SK-N-SH treated with all-trans-retinoic acid at 6 μM for 48 hours (cell line): ENCODE data around the gene COBL.

Experiments
- ARNTL ChIP-seq: fragments of 450-650 bp; formaldehyde crosslinking; IDR thresholded peaks from 2 replicates; pipeline ENCODE4 v1.5.0; 2020; ENCODE audit warnings: low read depth, mild to moderate bottlenecking, moderate library complexity, borderline replicate concordance
- BACH2 ChIP-seq: fragments of 250-450 bp; sonication (Bioruptor Pico); IDR thresholded peaks from 2 replicates; pipeline ENCODE4 v1.9.0; 2021; ENCODE audit warnings: mild to moderate bottlenecking, borderline replicate concordance
- ESRRG ChIP-seq: fragments of 250-450 bp; sonication (Bioruptor Pico); IDR thresholded peaks from 2 replicates; pipeline ENCODE4 v1.6.1; 2021; ENCODE audit warnings: mild to moderate bottlenecking
- OSR1 ChIP-seq: fragments of 250-450 bp; sonication (Bioruptor Pico); IDR thresholded peaks from 2 replicates; pipeline ENCODE4 v1.8.0; 2022; ENCODE audit warnings: moderate library complexity, mild to moderate bottlenecking, inconsistent platforms
- PPARA ChIP-seq: fragments of 250-450 bp; sonication (Bioruptor Pico); IDR thresholded peaks from 2 replicates; pipeline ENCODE4 v1.5.0; 2020; ENCODE audit warnings: mild to moderate bottlenecking, borderline replicate concordance
- RARB ChIP-seq: fragments of 250-450 bp; sonication (Bioruptor Pico); IDR thresholded peaks from 2 replicates; pipeline ENCODE4 v1.8.0; 2021; ENCODE audit warnings: mild to moderate bottlenecking, moderate library complexity
- SNAI2 ChIP-seq: fragments of 250-450 bp; sonication (Bioruptor Pico); IDR thresholded peaks from 2 replicates; pipeline ENCODE4 v1.5.0; 2020; ENCODE audit warnings: mild to moderate bottlenecking, moderate library complexity
- TOX ChIP-seq: fragments of 250-450 bp; sonication (Bioruptor Pico); IDR thresholded peaks from 2 replicates; pipeline ENCODE4 v1.8.0; 2021; ENCODE audit warnings: mild to moderate bottlenecking, moderate library complexity, borderline replicate concordance
- ZFP3 ChIP-seq: fragments of 250-450 bp; sonication (Bioruptor Pico); IDR thresholded peaks from 2 replicates; pipeline ENCODE4 v1.5.0; 2020; ENCODE audit warnings: mild to moderate bottlenecking, moderate library complexity
- ZNF8 ChIP-seq: fragments of 450-650 bp; formaldehyde crosslinking; IDR thresholded peaks from 2 replicates; pipeline ENCODE4 v1.5.0; 2020; ENCODE audit warnings: mild to moderate bottlenecking, moderate library complexity
- TF ChIP-seq, protein P1 (sequence below): fragments of 250-450 bp; sonication (Bioruptor Pico); IDR thresholded peaks from 2 replicates; pipeline ENCODE4 v1.5.0; 2020; ENCODE audit warnings: mild to moderate bottlenecking, moderate library complexity
- TF ChIP-seq, protein P2 (sequence below): fragments of 250-450 bp; sonication (Bioruptor Pico); IDR thresholded peaks from 2 replicates; pipeline ENCODE4 v1.8.0; 2021; ENCODE audit warnings: low read depth, mild to moderate bottlenecking, moderate library complexity, borderline replicate concordance
- TF ChIP-seq, protein P3 (sequence below): fragments of 250-450 bp; sonication (Bioruptor Pico); IDR thresholded peaks from 2 replicates; pipeline ENCODE4 v1.8.0; 2020; ENCODE audit warnings: mild to moderate bottlenecking, moderate library complexity, borderline replicate concordance

DNA sequence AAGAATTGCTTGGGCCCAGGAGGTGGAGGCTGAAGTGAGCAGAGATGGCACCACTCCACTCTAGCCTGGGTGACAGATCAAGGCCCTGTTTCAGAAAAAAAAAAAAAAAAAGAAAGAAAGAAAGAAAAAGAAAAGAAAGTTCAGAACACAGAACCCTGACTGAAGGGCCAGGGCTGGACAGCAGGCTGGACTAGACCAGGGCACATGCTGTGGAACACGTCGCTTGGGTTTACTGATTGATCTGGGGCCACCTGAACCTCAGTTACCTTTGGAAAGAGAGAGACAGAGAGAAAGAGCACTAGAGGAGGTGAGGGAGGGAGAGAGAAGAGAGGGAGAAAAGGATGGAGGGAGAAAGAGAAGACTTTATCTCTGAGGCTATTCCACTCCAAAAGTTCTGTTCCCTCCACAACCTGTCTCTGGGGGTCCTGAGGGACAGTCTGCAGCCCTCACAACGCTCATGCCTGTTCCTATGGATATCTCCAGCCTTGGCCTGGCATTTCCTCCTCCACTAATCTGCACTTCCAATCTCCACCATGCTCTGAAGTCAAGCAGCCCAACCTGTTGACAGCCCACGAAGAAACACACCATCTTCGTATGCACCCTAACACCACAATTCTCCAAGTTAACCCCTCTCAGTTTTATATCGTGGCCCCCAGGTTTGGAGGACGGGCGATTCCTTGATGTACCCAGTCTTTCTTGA, 81.8 kb downstream of the COBL start:
- no peak for TF ChIP-seq RARB (CRISPR knock-in tag)
- no peak for TF ChIP-seq ZFP3 (CRISPR knock-in tag)
- TF ChIP-seq, protein P1, sequence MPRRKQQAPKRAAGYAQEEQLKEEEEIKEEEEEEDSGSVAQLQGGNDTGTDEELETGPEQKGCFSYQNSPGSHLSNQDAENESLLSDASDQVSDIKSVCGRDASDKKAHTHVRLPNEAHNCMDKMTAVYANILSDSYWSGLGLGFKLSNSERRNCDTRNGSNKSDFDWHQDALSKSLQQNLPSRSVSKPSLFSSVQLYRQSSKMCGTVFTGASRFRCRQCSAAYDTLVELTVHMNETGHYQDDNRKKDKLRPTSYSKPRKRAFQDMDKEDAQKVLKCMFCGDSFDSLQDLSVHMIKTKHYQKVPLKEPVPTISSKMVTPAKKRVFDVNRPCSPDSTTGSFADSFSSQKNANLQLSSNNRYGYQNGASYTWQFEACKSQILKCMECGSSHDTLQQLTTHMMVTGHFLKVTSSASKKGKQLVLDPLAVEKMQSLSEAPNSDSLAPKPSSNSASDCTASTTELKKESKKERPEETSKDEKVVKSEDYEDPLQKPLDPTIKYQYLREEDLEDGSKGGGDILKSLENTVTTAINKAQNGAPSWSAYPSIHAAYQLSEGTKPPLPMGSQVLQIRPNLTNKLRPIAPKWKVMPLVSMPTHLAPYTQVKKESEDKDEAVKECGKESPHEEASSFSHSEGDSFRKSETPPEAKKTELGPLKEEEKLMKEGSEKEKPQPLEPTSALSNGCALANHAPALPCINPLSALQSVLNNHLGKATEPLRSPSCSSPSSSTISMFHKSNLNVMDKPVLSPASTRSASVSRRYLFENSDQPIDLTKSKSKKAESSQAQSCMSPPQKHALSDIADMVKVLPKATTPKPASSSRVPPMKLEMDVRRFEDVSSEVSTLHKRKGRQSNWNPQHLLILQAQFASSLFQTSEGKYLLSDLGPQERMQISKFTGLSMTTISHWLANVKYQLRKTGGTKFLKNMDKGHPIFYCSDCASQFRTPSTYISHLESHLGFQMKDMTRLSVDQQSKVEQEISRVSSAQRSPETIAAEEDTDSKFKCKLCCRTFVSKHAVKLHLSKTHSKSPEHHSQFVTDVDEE (CRISPR knock-in tag), result no peak
- TF ChIP-seq ARNTL (CRISPR knock-in tag), result no peak
- TF ChIP-seq OSR1 (CRISPR knock-in tag), result no peak
- TF ChIP-seq, protein P2, sequence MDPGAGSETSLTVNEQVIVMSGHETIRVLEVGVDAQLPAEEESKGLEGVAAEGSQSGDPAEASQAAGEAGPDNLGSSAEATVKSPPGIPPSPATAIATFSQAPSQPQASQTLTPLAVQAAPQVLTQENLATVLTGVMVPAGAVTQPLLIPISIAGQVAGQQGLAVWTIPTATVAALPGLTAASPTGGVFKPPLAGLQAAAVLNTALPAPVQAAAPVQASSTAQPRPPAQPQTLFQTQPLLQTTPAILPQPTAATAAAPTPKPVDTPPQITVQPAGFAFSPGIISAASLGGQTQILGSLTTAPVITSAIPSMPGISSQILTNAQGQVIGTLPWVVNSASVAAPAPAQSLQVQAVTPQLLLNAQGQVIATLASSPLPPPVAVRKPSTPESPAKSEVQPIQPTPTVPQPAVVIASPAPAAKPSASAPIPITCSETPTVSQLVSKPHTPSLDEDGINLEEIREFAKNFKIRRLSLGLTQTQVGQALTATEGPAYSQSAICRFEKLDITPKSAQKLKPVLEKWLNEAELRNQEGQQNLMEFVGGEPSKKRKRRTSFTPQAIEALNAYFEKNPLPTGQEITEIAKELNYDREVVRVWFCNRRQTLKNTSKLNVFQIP (CRISPR knock-in tag), result no peak
- TF ChIP-seq, protein P3, sequence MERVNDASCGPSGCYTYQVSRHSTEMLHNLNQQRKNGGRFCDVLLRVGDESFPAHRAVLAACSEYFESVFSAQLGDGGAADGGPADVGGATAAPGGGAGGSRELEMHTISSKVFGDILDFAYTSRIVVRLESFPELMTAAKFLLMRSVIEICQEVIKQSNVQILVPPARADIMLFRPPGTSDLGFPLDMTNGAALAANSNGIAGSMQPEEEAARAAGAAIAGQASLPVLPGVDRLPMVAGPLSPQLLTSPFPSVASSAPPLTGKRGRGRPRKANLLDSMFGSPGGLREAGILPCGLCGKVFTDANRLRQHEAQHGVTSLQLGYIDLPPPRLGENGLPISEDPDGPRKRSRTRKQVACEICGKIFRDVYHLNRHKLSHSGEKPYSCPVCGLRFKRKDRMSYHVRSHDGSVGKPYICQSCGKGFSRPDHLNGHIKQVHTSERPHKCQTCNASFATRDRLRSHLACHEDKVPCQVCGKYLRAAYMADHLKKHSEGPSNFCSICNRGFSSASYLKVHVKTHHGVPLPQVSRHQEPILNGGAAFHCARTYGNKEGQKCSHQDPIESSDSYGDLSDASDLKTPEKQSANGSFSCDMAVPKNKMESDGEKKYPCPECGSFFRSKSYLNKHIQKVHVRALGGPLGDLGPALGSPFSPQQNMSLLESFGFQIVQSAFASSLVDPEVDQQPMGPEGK, result no peak
- no peak for TF ChIP-seq ZNF8
- no peak for TF ChIP-seq TOX
- TF ChIP-seq BACH2 (CRISPR knock-in tag), result no peak
- TF ChIP-seq ESRRG, result no peak
- no peak for TF ChIP-seq PPARA (CRISPR knock-in tag)
- TF ChIP-seq SNAI2 (CRISPR knock-in tag), result no peak
